HepG2 (cell line): ENCODE data around the gene SSR2. TPM values are rescaled to one million over a fixed set of nuclear protein-coding genes. Genes with fewer than 3 reads are reported as not detected.

Source experiments
- ATM ChIP-seq: fragments of 450-650 bp; IDR thresholded peaks from 2 replicates; pipeline ENCODE4 v1.7.1; 2017; ENCODE audit warnings: mild to moderate bottlenecking, borderline replicate concordance
- BCL6 ChIP-seq: IDR thresholded peaks from 2 replicates; pipeline ENCODE4 v1.6.1; 2016; ENCODE audit warnings: missing genetic modification reagents, missing compliant biosample characterization
- ELF4 ChIP-seq: sonication (generic); formaldehyde crosslinking; IDR thresholded peaks from 2 replicates; pipeline ENCODE4 v1.5.0; 2020; ENCODE audit warnings: missing genetic modification reagents, mild to moderate bottlenecking, moderate library complexity, borderline replicate concordance
- EP300 ChIP-seq, 3 experiments: sonication (generic) in 1 of 3; formaldehyde crosslinking in 1 of 3; IDR thresholded peaks; 2 replicates each; pipeline versions ENCODE4 v1.5.1 to v1.6.1; 2011 to 2020; ENCODE audit warnings: low read depth in 2 of 3, low read length in 2 of 3, borderline replicate concordance in 1 of 3, improper control_type of control experiment in 1 of 3, mild to moderate bottlenecking in 1 of 3, missing genetic modification reagents in 1 of 3, moderate library complexity in 1 of 3
- FOXP1 ChIP-seq, 2 experiments: fragments of 450-650 bp in 1 of 2; IDR thresholded peaks; 2 replicates each; pipeline ENCODE4 v1.6.1; 2017 to 2018; ENCODE audit warnings: antibody characterized with exemption in 1 of 2
- GLI4 ChIP-seq: sonication (generic); formaldehyde crosslinking; IDR thresholded peaks from 2 replicates; pipeline ENCODE4 v1.5.1; 2020; ENCODE audit warnings: missing genetic modification reagents, mild to moderate bottlenecking, moderate library complexity, borderline replicate concordance
- HNF4A ChIP-seq: sonication (generic); formaldehyde crosslinking; IDR thresholded peaks from 2 replicates; pipeline ENCODE4 v1.4.0; 2020; ENCODE audit warnings: missing genetic modification reagents
- KLF15 ChIP-seq: sonication (generic); formaldehyde crosslinking; IDR thresholded peaks from 2 replicates; pipeline ENCODE4 v1.8.1; 2023; ENCODE audit warnings: borderline replicate concordance, mild to moderate bottlenecking, inconsistent platforms, missing genetic modification reagents, mixed read lengths
- LCORL ChIP-seq, 2 experiments: fragments of 450-650 bp in 1 of 2; sonication (generic) in 1 of 2; formaldehyde crosslinking in 1 of 2; IDR thresholded peaks; 2 replicates each; pipeline versions ENCODE4 v1.5.0 to v1.6.1; 2017 to 2020; ENCODE audit warnings: antibody characterized with exemption in 1 of 2, missing genetic modification reagents in 1 of 2
- MED1 ChIP-seq: sonication (generic); formaldehyde crosslinking; IDR thresholded peaks from 2 replicates; pipeline ENCODE4 v1.4.0; 2020; ENCODE audit warnings: missing genetic modification reagents
- NCOA1 ChIP-seq: sonication (generic); formaldehyde crosslinking; IDR thresholded peaks from 2 replicates; pipeline ENCODE4 v1.9.0; 2021; ENCODE audit warnings: missing genetic modification reagents
- POLR2G ChIP-seq: fragments of 200-400 bp; formaldehyde crosslinking; IDR thresholded peaks from 2 replicates; pipeline ENCODE4 v1.6.1; 2018; ENCODE audit warnings: mild to moderate bottlenecking, low read depth, low read length, moderate library complexity
- SNAPC2 ChIP-seq: sonication (generic); formaldehyde crosslinking; IDR thresholded peaks from 2 replicates; pipeline ENCODE4 v1.8.1; 2022; ENCODE audit warnings: mild to moderate bottlenecking, missing genetic modification reagents
- SOX6 ChIP-seq, 2 experiments: fragments of 450-650 bp in 1 of 2; sonication (generic) in 1 of 2; formaldehyde crosslinking in 1 of 2; IDR thresholded peaks; 2 replicates each; pipeline versions ENCODE4 v1.4.0 to v1.6.1; 2017 to 2020; ENCODE audit warnings: antibody characterized with exemption in 1 of 2, mild to moderate bottlenecking in 1 of 2, missing genetic modification reagents in 1 of 2
- XBP1 ChIP-seq: sonication (generic); formaldehyde crosslinking; IDR thresholded peaks from 2 replicates; pipeline ENCODE4 v1.5.0; 2020; ENCODE audit warnings: missing genetic modification reagents
- YEATS4 ChIP-seq: sonication (generic); formaldehyde crosslinking; IDR thresholded peaks from 2 replicates; pipeline ENCODE4 v1.4.0; 2020; ENCODE audit warnings: missing genetic modification reagents, borderline replicate concordance
- ZNF3 ChIP-seq: IDR thresholded peaks from 2 replicates; pipeline ENCODE4 v1.7.0; 2017; ENCODE audit warnings: inconsistent platforms
- ZNF629 ChIP-seq: sonication (generic); formaldehyde crosslinking; conservative IDR thresholded peaks from 2 replicates; pipeline ENCODE4 v1.5.0; 2020; ENCODE audit warnings: missing genetic modification reagents
- polyA plus RNA-seq, 8 experiments: library from polyadenylated mRNA; depleted of rRNA in 3 of 8; stranded (reverse) in 7 of 8; unstranded in 1 of 8; fragments of >200 nt; fragmentation: Illumina TruSeq in 4 of 8; extraction: Trizol in 4 of 8; gene quantifications; 2 replicates each; pipeline versions ENCODE4 v1.2.1 to v1.2.3, GENCODE V29; 2011 to 2016; ENCODE audit warnings: low read depth in 4 of 8, missing spikeins in 1 of 8, mixed read lengths in 1 of 8; ENCODE audit not compliant: insufficient read depth in 1 of 8
- total RNA-seq, 5 experiments: library from RNA; depleted of rRNA; stranded (reverse); fragments of >200 nt; fragmentation: Illumina TruSeq; extraction: Trizol; gene quantifications; 2 replicates each; pipeline ENCODE4 v1.2.3, GENCODE V29; 2016; ENCODE audit warnings: low read depth in 1 of 5
- TF ChIP-seq, protein P1 (sequence below): sonication (generic); formaldehyde crosslinking; IDR thresholded peaks from 2 replicates; pipeline ENCODE4 v1.4.0; 2020; ENCODE audit warnings: missing genetic modification reagents
- TF ChIP-seq, protein P2 (sequence below): sonication (generic); formaldehyde crosslinking; IDR thresholded peaks from 2 replicates; pipeline ENCODE4 v1.5.1; 2020; ENCODE audit warnings: mild to moderate bottlenecking, missing genetic modification reagents, moderate library complexity

Gene SSR2
- total and polyA plus RNA-seq, 2 of the 13 experiments (the other 11 are each of a cell fraction or from before 2014, with no cell fraction given) = 284 to 461 TPM

- TF ChIP-seq ZNF3 (no peak), MED1 (CRISPR knock-in tag) (no peak), XBP1 (CRISPR knock-in tag) (no peak), SOX6 (IDR thresholded peaks at IDR 0.05) (no peak), SOX6 (CRISPR knock-in tag; IDR thresholded peaks at IDR 0.05) (no peak; the same call in 1 of the 2 replicates), HNF4A (CRISPR knock-in tag) (no peak; the same call in 1 of the 2 replicates), GLI4 (CRISPR knock-in tag) (no peak), BCL6 (CRISPR knock-in tag) (peak; percentile 21; the same call in 1 of the 2 replicates), FOXP1 (IDR thresholded peaks at IDR 0.05) (no peak), FOXP1 (CRISPR knock-in tag; IDR thresholded peaks at IDR 0.05) (0 out of 2 replicates have a peak, but pooled peaks have one; percentile 4), ELF4 (no peak), SNAPC2 (CRISPR knock-in tag) (0 out of 2 replicates have a peak, but pooled peaks have one; percentile 0), LCORL (IDR thresholded peaks at IDR 0.05) (no peak), LCORL (CRISPR knock-in tag; IDR thresholded peaks at IDR 0.05) (peak; percentile 82), YEATS4 (CRISPR knock-in tag) (peak; percentile 49; the same call in 1 of the 2 replicates), EP300 (IDR thresholded peaks at IDR 0.05; ENCODE audit: low read depth in 2 of 2, low read length in 2 of 2) (peak in 1 of 2 experiments; percentile 37; a peak in 1 of 4 replicates), EP300 (CRISPR knock-in tag; IDR thresholded peaks at IDR 0.05; ENCODE audit: borderline replicate concordance) (no peak), ZNF629 (0 out of 2 replicates have a peak, but pooled peaks have one; percentile 13), ATM (no peak), POLR2G (0 out of 2 replicates have a peak, but pooled peaks have one; percentile 29), KLF15 (CRISPR knock-in tag) (no peak), NCOA1 (CRISPR knock-in tag) (no peak)
- TF ChIP-seq, protein P1, sequence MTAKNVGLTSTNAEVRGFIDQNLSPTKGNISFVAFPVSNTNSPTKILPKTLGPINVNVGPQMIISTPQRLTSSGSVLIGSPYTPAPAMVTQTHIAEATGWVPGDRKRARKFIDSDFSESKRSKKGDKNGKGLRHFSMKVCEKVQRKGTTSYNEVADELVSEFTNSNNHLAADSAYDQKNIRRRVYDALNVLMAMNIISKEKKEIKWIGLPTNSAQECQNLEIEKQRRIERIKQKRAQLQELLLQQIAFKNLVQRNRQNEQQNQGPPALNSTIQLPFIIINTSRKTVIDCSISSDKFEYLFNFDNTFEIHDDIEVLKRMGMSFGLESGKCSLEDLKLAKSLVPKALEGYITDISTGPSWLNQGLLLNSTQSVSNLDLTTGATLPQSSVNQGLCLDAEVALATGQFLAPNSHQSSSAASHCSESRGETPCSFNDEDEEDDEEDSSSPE = no peak
- TF ChIP-seq, protein P2, sequence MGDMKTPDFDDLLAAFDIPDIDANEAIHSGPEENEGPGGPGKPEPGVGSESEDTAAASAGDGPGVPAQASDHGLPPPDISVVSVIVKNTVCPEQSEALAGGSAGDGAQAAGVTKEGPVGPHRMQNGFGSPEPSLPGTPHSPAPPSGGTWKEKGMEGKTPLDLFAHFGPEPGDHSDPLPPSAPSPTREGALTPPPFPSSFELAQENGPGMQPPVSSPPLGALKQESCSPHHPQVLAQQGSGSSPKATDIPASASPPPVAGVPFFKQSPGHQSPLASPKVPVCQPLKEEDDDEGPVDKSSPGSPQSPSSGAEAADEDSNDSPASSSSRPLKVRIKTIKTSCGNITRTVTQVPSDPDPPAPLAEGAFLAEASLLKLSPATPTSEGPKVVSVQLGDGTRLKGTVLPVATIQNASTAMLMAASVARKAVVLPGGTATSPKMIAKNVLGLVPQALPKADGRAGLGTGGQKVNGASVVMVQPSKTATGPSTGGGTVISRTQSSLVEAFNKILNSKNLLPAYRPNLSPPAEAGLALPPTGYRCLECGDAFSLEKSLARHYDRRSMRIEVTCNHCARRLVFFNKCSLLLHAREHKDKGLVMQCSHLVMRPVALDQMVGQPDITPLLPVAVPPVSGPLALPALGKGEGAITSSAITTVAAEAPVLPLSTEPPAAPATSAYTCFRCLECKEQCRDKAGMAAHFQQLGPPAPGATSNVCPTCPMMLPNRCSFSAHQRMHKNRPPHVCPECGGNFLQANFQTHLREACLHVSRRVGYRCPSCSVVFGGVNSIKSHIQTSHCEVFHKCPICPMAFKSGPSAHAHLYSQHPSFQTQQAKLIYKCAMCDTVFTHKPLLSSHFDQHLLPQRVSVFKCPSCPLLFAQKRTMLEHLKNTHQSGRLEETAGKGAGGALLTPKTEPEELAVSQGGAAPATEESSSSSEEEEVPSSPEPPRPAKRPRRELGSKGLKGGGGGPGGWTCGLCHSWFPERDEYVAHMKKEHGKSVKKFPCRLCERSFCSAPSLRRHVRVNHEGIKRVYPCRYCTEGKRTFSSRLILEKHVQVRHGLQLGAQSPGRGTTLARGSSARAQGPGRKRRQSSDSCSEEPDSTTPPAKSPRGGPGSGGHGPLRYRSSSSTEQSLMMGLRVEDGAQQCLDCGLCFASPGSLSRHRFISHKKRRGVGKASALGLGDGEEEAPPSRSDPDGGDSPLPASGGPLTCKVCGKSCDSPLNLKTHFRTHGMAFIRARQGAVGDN (CRISPR knock-in tag) = peak; percentile 22; the same call in 1 of the 2 replicates
These were observed 19.6 kb downstream of the SSR2 start (continued) for GRCh38 chr1:156001021-156001661.
